Hematopoietic multipotent progenitor cell (in vitro differentiated cells): ENCODE measurements around the gene LDLRAD2. TPM values are rescaled to one million over a fixed set of nuclear protein-coding genes. Genes with fewer than 3 reads are reported as not detected.

Experiments used
- DNase-seq, 3 donors: peaks; one replicate each; pipeline ENCODE4 v3.0.0-alpha.2; 2011 to 2015; ENCODE audit warnings: low read depth in 2 of 3, low spot score in 2 of 3
- total RNA-seq: library from RNA; depleted of rRNA; stranded (reverse); fragments of >200 nt; gene quantifications from one replicate; pipeline ENCODE4 v1.2.3, GENCODE V29; 2012

LDLRAD2 gene
- total RNA-seq, 1 donor = 9.4 TPM

DNA sequence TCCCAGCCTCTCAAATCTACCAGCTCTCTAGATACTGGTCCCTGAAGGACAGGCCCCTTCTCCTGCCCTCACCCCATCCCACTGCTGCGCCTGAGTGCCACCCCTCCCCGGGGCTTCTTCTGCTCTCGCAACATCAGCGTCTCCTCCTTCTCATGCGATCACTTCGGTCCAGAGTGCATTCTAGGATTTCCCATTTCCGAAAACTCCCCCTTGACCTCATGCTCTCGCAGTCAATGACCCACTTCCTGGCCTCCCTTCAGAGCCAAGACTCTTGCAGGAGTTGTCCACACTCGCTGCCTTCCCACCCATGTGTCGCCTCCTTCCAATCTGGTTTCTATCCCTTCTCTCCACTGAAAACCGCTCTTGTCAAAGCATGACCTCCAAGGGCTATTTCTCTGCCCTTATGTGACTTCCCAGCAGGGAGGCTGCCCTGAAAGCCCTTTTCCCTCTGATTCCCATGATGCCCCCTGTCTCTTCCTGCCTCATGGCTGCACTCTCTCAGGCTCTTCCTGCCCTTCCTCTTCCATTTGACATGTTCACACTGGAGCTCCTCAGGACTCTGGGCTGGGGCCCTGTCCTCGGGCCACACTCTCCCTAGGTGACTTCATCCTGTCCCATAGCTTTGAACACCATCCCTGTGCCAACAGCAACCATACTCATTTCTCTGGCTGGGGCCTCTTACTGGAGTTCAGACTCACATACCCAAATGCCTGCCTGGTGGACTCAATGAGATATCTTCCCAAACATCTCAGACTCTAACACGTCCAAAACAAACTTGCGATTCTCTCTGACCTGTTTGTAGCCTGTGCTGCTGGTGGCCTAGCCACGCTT is 46.0 kb downstream of the LDLRAD2 start:
- no peak for DNase-seq

GRCh38 chr1:21859669-21860179 is 47.7 kb downstream of the LDLRAD2 start:
- no peak for DNase-seq

DNA sequence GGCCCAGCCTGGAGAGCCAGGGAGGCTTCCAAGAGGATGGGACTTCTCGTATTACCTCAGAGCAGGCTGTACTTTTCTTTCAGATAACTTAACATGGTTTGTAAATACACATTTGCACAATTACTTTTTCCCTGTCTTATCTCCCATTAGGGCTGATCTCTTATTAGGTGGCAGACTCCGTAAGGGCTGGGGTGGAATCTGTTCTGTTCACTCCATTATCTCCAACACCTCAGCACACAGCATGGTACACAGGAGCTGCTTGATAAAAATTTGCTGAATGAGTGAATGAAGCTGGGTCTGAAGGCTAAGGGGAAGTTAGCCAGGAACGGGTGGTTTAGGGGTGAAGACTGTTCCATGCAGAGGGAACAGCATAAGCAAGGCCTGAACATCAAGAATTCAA is 48.9 kb downstream of the LDLRAD2 start:
- no peak for DNase-seq

GRCh38 chr1:21861602-21862429 is 49.8 kb downstream of the LDLRAD2 start:
- no peak for DNase-seq

GRCh38 chr1:21863981-21864380 is 51.9 kb downstream of the LDLRAD2 start:
- no peak for DNase-seq

DNA sequence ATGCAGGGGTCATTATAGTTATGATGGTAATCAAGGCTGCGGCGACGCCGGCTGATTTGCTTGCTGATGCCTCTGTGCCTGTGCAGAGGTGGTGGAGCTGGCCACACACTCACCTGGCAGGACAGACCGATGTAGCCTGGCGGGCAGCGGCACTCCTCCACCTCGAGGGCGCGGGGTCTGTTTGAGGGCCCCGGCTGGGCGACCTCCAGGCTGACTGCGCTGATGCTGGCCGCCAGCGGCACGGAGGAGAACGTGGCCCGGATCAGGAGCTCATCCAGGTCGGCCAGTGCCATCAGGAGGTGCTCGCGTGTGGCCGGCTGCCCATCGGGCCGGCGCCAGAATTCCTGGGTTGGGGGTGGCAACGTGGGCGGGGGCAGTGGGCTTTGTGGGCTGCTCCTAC is 52.7 kb downstream of the LDLRAD2 start:
- DNase-seq = no peak

DNA sequence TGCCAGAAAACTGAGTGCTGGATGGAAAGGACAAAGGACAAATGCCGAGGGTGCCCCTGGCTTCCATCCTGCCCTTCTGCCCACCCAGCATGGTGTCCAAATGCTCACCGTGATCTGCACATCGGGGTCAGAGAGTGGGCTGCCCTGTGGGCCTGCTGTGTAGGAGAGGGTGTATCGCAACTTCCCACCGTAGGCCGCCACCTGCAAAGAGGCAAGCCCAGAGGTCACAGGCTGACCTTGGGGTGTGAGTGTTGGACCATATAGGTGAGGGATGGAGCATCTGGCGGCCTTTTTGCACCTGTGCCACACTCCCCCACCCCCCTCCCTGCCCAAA is 53.5 kb downstream of the LDLRAD2 start:
- no peak for DNase-seq

GRCh38 chr1:21865943-21866706 is 54.1 kb downstream of the LDLRAD2 start:
- peak in 2 of 3 donors; percentile 68 to 70 for DNase-seq

DNA sequence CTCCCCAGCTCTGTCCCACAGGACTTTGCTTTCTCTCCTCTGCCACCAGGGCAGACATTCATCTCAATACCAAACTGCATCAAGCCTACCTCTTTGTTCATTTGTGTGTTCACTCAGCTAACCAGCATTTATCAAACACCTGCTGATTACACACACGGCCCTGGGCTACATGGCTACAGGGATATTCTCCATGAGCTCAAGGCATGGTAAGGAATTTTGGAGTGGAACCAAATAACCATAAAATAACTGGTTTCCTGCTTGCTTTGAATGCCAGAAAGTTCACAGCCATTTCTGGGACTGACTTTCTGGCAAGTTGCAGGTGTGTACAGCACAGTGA is 54.6 kb downstream of the LDLRAD2 start:
- no peak for DNase-seq

- DNase-seq = no peak
Measured at GRCh38 chr1:21867451-21867996, 55.5 kb downstream of the LDLRAD2 start.

GRCh38 chr1:21868482-21868881 is 56.4 kb downstream of the LDLRAD2 start:
- no peak for DNase-seq

GRCh38 chr1:21868941-21869454 is 56.9 kb downstream of the LDLRAD2 start:
- DNase-seq = no peak

- DNase-seq = no peak
Measured at GRCh38 chr1:21869620-21870121, 57.6 kb downstream of the LDLRAD2 start.

GRCh38 chr1:21870611-21871010 is 58.5 kb downstream of the LDLRAD2 start:
- no peak for DNase-seq

DNA sequence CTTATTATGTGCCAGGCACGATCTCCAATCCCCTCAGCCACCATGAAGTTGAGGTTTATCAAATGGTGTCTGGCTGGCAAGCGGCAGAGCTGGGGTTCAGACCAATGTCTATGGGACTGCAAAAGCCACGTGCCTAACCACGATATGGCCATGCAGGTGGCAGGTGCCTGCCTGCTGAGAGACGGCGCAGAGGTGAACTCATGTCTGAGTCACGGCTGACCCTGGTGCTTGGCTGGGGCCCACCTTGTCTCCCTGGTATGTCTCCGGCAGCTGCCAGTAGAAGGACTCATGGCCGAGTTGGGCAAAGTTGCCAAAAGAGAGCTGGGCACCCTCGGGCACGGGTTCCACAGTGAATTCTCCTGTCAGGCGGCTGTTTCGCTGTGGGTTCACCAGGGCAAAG is 59.9 kb downstream of the LDLRAD2 start:
- no peak for DNase-seq

DNA sequence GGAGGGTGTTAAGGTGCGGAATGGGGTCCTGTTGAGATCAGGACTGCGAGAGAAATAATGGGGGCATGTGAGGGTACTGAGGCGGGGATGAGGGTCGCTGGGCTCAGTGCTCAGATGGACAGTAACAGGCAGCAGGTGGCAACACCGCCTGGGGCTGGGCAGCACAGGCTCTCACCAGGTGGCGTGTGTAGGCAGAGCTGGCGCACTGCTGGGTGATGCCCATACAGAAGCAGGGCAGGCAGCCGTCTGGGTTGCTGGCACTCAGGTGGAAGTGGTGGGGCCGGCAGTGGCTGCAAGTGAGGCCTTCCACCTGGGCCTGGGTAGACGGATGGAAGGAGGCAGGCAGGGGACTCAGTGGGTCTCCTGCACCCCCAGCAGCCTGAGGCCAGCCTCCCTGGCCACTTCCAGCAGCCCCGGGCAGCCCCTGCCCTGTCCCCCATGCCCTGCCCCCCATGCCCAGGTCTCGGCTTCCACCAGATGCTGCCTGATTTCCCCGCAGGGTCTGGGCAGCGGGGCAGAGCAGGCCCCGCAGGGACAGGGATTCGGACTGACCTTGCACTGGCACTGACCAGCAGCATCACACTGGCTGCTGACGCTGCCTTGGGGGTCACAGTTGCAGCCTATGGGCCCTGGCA is 60.5 kb downstream of the LDLRAD2 start:
- DNase-seq = no peak

DNA sequence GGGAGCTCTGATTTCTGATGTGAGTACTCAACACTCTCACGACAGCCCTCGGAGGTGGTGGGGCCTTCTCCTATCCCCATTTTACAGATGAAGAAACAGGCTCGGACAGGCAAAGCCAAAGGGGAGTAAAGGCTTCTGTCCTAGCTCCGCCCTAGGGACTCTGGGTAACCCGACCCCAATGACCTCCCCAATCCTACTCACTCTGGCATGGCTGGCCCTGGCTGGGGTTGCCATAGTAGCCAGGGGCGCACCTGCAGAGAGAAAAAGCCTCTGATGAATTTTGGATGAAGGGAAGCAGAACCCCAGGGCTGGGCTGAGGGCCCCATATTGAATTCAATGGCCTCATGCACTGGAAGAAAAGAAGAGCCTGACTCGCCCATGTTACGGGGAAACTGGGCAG is 61.1 kb downstream of the LDLRAD2 start:
- no peak for DNase-seq

DNA sequence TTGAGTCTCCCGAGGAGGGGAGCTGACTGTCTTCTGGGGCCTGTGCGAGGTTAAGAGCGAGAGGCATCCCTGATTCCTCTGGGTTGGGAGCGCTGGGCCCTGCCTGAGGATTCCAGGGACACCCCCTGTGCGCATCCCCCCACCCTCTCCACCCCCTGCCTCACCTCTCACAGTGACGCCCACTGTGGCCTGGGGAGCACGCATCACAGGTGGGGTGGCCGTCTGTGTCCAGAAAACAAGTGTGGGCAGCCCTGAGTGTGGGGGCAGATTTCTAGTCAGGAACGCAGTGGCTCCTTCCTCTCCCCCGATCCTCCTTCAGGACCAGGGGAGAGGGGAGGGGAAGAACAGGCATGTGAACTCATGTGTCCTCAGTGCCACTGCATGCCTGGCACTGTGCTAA is 61.7 kb downstream of the LDLRAD2 start:
- DNase-seq = no peak

GRCh38 chr1:21874328-21874727 is 62.3 kb downstream of the LDLRAD2 start:
- DNase-seq = no peak
